Panc1 (cell line): ENCODE results near the gene SLC25A52. TPM values are rescaled to one million over a fixed set of nuclear protein-coding genes. Genes with fewer than 3 reads are reported as not detected.

ENCODE experiments used
- ATAC-seq: fragments of 200-7000 bp; cut with Tn5 transposase; 2 replicates; pipeline ENCODE4 v1.9.1; 2020; ENCODE audit warnings: mild to moderate bottlenecking, moderate library complexity
- BruUV-seq: library from RNA; stranded (reverse); fragments of 400-500 nt; replicated peaks from 2 replicates; lab custom pipeline; 2021; lab: Mats Ljungman, UMichigan
- CTCF ChIA-PET: fragments of 300-600 bp; sonication (Branson Sonifier 250); formaldehyde crosslinking; loops from one replicate; lab custom pipeline; 2022; ENCODE audit warnings: antibody characterized with exemption; lab: Charles Lee
- POLR2A ChIA-PET: fragments of 300-600 bp; sonication (Branson Sonifier 250); formaldehyde crosslinking; loops from one replicate; lab custom pipeline; 2022; ENCODE audit warnings: antibody characterized with exemption; lab: Charles Lee
- DNase-seq: peaks from one replicate; pipeline ENCODE4 v3.0.0-alpha.2; 2010; ENCODE audit warnings: low read depth, low spot score
- H3K27ac ChIP-seq: 2 replicates; pipeline ENCODE4 v1.5.1; 2011; ENCODE audit warnings: mild to moderate bottlenecking, low read length, inconsistent platforms
- H3K27me3 ChIP-seq: fragments of 200-500 bp; sonication (Bioruptor generic); 2 replicates; pipeline ENCODE4 v1.6.0; 2014; ENCODE audit warnings: low read length, inconsistent platforms; ENCODE audit not compliant: control insufficient read depth, insufficient read depth
- H3K36me3 ChIP-seq: fragments of 200-500 bp; sonication (Bioruptor generic); 2 replicates; pipeline ENCODE4 v1.5.1; 2014; ENCODE audit warnings: inconsistent platforms, mild to moderate bottlenecking, low read length, moderate library complexity; ENCODE audit not compliant: control insufficient read depth, insufficient read depth
- H3K4me1 ChIP-seq: 2 replicates; pipeline ENCODE4 v1.5.1; 2011; ENCODE audit warnings: inconsistent platforms, mild to moderate bottlenecking, low read length, moderate library complexity; ENCODE audit not compliant: control insufficient read depth, insufficient read depth
- H3K4me3 ChIP-seq, 2 experiments: 2 replicates each; pipeline ENCODE4 v1.5.1; 2011 to 2012; ENCODE audit warnings: low read depth in 2 of 2, low read length in 2 of 2, mild to moderate bottlenecking in 2 of 2, inconsistent platforms in 1 of 2, moderate library complexity in 1 of 2
- H3K9me3 ChIP-seq: fragments of 200-500 bp; sonication (Bioruptor generic); 2 replicates; pipeline ENCODE4 v1.5.1; 2014; ENCODE audit warnings: low read depth, mild to moderate bottlenecking, inconsistent platforms, low read length, moderate library complexity; ENCODE audit not compliant: control insufficient read depth, insufficient read depth
- CTCF ChIP-seq: fragments of 450-650 bp; IDR thresholded peaks from 2 replicates; pipeline ENCODE4 v1.5.1; 2017; ENCODE audit warnings: mild to moderate bottlenecking
- POLR2AphosphoS5 ChIP-seq: IDR thresholded peaks from 2 replicates; pipeline ENCODE4 v1.6.1; 2012; ENCODE audit warnings: mild to moderate bottlenecking, low read depth, low read length, moderate library complexity
- REST ChIP-seq, 2 experiments: IDR thresholded peaks; 2 replicates each; pipeline ENCODE4 v1.6.1; 2011 to 2012; ENCODE audit warnings: low read depth in 2 of 2, control low read depth in 1 of 2, low read length in 1 of 2, mild to moderate bottlenecking in 1 of 2, moderate library complexity in 1 of 2; ENCODE audit not compliant: insufficient read depth in 1 of 2
- SIN3A ChIP-seq: IDR thresholded peaks from 2 replicates; pipeline ENCODE4 v1.6.1; 2012; ENCODE audit warnings: low read depth, mild to moderate bottlenecking, low read length, moderate library complexity, borderline replicate concordance; ENCODE audit not compliant: insufficient read depth
- TCF7L2 ChIP-seq: IDR thresholded peaks from 2 replicates; pipeline ENCODE4 v1.6.1; 2011; ENCODE audit warnings: mild to moderate bottlenecking, low read depth, low read length, inconsistent platforms
- in situ Hi-C: cut with HindIII; loops from 2 replicates; pipeline ENCODE4 v1.10.0; 2016; ENCODE audit warnings: low sequenced_read_pairs, low pct_unique_long_range_greater_than_20kb
- intact Hi-C: fragments of 100-400 bp; cut with micrococcal nuclease; formaldehyde crosslinking; loops from one replicate; pipeline ENCODE4 v1.10.0; 2022; ENCODE audit not compliant: unreplicated experiment
- total RNA-seq: library from RNA; stranded (reverse); gene quantifications from one replicate; pipeline ENCODE4 v1.2.1, GENCODE V29; 2021; ENCODE audit not compliant: unreplicated experiment

SLC25A52 gene
- total RNA-seq, 1 experiment from 2014 or later: not detected

- H3K27ac ChIP-seq: no peak overlapping the region
- H3K4me3 ChIP-seq: no peak overlapping the region
- DNase-seq (no peak), ATAC-seq (no peak)
- no peaks in the 10 kb centered on the region for H3K9me3 ChIP-seq
- ChIA-PET POLR2A (no interaction called here), CTCF (no interaction called here)
- no peaks in the 10 kb centered on the region for H3K36me3 ChIP-seq
- intact Hi-C loops (no loop called here), in situ Hi-C loops (no loop called here)
- no TSS peak for BruUV-seq
- TF ChIP-seq CTCF (no peak), POLR2AphosphoS5 (no peak), SIN3A (no peak), TCF7L2 (no peak), REST (IDR thresholded peaks at IDR 0.05; ENCODE audit: insufficient read depth in 1 of 2, low read depth in 2 of 2, low read length in 1 of 2) (no peak)
- H3K27me3 ChIP-seq: no peaks in the 10 kb centered on the region
- H3K4me1 ChIP-seq: no peaks in the 10 kb centered on the region
Measured at GRCh38 chr18:31739651-31740050, 21.0 kb downstream of the SLC25A52 start.

GRCh38 chr18:31738460-31739407 lies 21.9 kb downstream of the SLC25A52 start:
- no TSS peak for BruUV-seq
- no peak for TF ChIP-seq TCF7L2
- Histone ChIP-seq H3K36me3 (no peaks in the 10 kb centered on the region), H3K4me1 (no peaks in the 10 kb centered on the region), H3K4me3 (no peak overlapping the region), H3K9me3 (no peaks in the 10 kb centered on the region), H3K27ac (no peak overlapping the region), H3K27me3 (no peaks in the 10 kb centered on the region)
- intact Hi-C loops (no loop called here), in situ Hi-C loops (no loop called here)
- ChIA-PET POLR2A (no interaction called here), CTCF (no interaction called here)
- ATAC-seq: no peak
- DNase-seq: no peak

GRCh38 chr18:31736630-31737029 lies 24.1 kb downstream of the SLC25A52 start:
- no peak overlapping the region for H3K27ac ChIP-seq
- H3K9me3 ChIP-seq: no peaks in the 10 kb centered on the region
- no peaks in the 10 kb centered on the region for H3K4me1 ChIP-seq
- DNase-seq (no peak), ATAC-seq (no peak)
- CTCF ChIA-PET: no interaction called here
- in situ Hi-C loops: no loop called here
- POLR2A ChIA-PET: no interaction called here
- H3K27me3 ChIP-seq: no peaks in the 10 kb centered on the region
- intact Hi-C loops: no loop called here
- no peak overlapping the region for H3K4me3 ChIP-seq
- H3K36me3 ChIP-seq: no peaks in the 10 kb centered on the region
- no TSS peak for BruUV-seq
- TF ChIP-seq TCF7L2 (no peak), POLR2AphosphoS5 (no peak), CTCF (no peak), SIN3A (no peak), REST (IDR thresholded peaks at IDR 0.05; ENCODE audit: insufficient read depth in 1 of 2, low read depth in 2 of 2, low read length in 1 of 2) (no peak)
